Inferior parietal cortex (tissue), 1 donor: ENCODE data around the gene DNAH17.

Experiments used
- DNase-seq: peaks from one replicate; pipeline ENCODE4 v3.0.0-alpha.2; 2016; ENCODE audit errors: extremely low spot score

The DNAH17 gene

DNA sequence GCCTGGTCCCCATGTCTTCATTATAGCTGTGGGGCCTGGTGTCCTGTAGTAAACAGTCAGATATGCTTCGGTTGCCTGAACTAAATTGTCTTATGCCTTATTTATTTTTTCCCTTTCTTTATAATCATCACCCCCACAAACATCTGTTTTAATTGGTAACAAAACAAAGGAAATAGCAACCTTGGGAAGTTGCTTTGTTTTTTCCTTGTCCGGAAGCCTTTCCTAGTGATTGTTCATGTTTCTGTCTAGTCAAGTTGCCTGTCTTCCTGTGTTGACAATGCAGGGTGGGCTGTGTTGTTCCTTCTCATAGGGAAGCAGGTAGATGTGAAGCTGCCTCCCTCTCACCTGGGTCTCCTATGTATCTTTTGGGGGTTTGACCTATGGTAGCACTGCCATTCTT is 182.0 kb downstream of the DNAH17 start:
- DNase-seq = no peak

DNA sequence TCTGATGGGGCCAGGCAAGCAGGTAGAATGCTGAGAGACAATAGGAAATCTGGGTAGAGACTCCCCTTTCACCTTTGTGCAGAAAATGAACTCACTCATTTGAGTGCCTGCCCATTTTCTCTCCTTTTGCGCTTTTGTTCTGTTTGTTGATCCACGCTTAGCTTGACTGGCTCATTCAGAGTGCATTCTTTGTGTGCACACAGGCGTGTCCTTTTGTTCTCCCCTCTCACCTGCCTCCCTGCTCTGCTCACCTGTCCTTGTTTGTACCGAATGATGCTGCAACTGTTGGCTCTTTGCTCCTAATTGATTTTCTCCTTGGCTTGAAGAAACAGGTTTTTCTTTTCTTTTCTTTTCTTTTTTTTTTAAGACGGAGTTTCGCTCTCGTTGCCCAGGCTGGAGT is 183.0 kb downstream of the DNAH17 start:
- DNase-seq = no peak

GRCh38 chr17:78393575-78393974 is 183.6 kb downstream of the DNAH17 start:
- no peak for DNase-seq

DNA sequence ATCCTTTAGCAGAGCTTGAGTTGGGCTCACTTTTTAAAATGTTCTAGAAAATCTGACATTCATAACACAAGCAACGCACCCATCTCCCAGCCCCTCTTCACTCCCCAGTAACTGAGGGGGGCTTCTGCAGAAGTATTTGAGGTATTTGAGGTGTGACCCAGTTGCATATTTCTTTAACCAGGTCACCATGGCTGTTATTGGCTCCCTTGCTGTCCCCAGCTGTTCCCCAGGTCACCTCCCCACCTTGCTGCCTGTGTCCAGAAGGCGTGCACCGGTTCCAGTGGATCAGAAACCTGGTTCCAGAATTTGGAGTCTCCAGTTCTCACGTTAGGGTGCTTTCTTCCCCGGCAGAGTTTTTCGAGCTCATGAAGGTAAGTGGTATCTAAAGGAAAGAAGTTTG is 184.9 kb downstream of the DNAH17 start:
- DNase-seq = no peak

GRCh38 chr17:78391843-78392242 is 185.4 kb downstream of the DNAH17 start:
- no peak for DNase-seq

DNA sequence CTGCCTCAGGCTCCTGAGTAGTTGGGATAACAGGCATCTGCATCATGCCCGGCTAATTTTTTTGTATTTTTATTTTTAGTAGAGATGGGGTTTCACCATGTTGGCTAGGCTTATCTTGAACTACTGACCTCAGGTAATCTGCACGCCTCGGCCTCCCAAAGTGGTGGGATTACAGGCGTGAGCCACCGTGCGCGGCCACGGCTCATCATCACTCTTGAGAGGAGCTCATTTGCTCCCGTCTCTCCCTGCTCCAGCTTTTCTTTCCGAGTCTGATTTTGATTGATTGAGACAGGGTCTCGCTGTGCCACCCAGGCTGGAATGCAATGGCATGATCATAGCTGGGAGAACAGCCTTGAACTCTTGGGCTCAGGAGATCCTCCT is 186.2 kb downstream of the DNAH17 start:
- DNase-seq = no peak

DNA sequence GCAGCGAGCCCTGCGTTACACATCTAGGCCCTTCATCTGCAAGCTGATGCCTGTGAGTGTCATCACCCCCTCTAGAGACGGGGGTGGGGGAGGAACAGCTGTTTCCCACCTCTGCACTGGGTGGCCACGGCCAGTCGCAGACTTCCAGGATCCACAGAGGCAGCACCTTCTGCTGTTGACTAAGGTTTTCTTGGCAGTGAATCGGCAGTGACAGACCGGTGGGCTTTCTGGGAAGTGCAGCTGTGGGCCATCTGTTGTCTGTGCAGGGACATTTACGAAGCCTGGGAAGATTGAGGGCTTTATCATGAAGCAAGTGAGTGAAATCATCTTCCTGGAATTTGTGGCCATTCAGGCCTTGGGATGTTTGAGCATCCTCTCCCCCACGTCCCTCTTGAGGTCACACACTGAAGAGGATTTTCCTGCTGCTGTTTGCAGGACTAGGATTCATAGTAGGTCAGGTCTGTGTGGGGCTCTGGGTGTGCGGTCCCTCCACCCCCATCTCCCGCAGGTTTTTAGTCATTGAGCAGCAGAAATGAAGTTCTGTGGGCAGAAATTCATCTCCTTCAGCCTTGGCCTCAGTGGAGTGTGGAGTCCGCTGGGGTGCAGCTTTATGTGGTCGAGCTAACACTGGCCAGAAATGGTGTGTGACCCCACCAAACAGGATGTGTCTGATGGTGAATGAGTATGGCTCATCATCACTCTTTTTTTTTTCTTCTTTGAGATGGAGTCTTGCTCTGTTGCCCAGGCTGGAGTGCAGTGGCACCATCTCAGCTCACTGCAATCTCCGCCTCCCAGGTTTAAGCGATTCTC is 186.8 kb downstream of the DNAH17 start:
- DNase-seq = no peak

DNA sequence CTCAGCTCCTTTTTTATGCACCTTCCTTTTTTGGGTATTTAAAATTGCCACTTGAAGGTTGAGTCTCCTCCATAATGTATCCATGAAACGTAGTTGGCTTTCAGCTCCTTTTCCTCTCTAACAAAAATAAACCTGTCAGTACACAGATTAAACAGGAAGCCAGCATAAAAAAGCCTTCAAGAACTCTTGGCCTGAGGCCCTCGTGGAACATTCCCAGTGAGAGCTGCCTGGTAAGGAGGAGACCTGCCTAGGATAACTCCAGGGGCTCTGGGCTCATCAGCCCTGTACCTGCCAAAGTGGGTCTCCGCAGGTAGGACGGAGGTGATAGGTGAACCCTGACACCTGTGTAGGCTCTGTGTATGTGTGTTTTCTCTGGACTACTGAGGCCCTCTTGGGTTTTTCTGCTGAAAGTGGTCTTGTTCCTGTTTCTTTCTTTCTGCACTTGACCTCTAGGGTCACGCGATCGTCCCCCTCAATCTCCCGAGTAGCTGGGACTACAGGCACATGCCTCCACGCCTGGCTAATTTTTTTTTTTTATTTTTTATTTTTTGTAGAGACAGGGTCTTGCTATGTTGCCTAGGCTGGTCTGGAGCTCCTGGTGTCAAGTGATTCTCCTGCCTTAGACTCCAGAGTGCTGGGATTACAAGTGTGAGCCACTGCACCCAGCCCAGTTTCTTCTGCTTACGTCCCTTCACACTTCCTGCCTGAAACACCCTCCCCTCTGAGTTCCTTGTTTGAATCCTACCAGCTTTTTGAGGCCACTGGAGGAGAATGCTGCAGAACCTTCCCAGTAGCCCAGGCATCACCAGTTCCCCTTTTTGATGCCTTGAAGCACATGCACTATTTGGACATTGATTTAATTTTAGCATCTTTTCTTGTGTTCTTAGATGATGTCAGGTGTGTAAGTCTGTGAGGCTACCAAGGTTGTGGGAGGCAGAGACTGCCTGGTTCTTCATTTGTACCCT is 188.9 kb downstream of the DNAH17 start:
- no peak for DNase-seq

DNA sequence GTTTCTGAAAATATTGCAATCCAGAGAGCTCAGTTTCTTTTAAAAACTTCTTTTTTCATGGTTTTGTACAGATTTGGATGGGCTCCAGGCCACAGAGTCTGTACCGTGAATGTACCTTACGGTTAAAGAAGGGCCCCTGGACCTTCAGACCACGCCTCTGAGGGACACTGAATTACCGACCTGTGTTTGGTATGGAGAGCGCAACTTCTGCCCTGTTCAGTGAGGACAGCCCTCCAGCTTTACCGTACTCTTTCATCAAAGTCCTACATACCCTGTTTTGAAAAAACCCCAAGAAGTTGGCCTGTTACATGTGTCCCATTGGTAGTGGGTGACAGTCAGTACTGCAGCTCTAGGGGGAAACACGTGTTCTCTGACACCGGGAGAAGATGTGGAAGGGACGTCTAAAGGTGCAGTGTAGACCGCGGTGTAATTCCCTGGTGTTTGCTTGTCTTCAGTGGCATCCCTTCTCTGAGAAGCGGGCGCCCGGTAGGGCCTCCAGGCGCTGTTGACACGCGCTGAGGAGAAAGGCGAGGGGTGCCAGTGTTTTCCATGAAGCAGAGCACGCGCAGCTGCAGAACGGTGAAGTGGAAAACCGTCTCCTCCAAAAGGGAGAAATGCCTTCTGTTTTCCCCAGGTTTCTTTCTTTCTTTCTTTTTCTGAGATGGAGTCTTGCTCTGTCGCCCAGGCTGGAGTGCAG is 192.6 kb downstream of the DNAH17 start:
- no peak for DNase-seq

GRCh38 chr17:78383725-78384471 is 193.3 kb downstream of the DNAH17 start:
- DNase-seq = no peak

DNA sequence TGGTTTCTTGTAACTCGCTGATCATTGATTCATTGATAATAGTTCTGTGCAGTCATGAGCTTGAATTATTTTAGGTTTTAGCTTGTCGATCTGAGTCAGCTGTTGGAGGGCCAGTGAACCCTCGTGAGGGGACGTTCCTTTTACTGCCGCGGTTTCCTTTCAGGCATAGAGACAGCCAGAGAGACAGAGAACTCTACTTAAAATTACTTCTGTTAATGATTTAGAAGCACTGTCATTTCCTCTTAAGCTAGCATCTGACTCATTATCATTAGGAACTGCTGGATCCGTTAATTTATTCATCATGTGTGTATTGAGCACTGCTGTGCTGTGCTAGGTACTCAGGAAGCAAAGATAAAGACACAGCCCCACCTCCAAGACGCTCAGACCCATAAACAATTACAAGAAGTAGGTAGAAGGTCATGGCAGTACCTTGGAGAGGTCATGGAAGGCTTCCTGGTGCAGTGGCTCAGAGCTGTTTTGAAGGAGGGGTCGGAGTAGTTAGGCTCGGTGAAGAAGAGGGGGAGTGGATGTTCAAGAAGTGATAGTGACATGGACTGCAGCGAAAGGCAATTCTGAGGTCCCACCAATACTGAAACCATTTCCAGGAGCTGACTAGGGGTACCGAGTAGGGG is 195.5 kb downstream of the DNAH17 start:
- DNase-seq = no peak

GRCh38 chr17:78380370-78380769 is 196.8 kb downstream of the DNAH17 start:
- no peak for DNase-seq

GRCh38 chr17:78379131-78379491 is 198.1 kb downstream of the DNAH17 start:
- DNase-seq = no peak

DNA sequence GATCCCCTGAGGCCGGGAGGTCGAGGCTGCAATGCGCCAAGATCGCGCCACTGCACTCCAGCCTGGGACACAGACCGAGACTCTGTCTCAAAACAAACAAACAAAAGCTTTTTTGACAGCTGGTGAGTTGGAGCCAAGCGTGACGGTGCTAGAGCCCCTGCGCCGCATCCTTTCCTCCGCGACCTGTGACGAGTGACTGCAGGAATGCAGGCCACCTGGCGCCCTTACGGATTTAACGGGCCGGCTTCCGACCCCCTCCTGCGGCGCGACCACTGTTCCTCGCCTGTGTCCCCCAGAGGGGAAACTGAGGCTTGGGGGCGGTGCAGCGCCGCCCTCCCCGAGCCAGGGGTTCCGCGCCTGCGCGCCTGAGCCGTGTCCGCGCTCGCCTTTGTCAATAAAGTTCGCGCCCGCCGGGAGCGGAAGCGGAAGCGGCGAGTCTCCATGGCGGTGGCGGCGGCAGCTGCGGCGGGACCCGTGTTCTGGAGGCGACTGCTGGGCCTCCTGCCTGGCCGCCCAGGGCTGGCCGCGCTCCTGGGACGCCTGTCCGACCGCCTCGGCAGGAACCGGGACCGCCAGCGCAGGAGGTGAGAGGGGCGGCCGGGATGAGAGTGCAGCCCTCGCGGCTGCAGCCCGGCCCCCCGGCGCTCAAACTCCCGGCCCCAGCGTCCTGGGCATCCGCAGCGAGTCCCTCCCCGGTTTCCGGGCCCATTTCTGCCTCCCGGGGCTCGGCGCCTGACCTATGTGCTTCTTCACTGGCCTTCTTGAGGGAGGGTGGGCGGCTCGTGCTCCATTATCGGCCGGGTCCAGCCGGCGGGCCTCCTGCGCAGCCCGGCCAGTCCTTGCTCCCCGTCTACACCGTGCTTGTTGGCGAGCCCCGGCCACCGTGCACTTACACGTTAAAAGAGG is 198.7 kb downstream of the DNAH17 start, which contains the start of gene PGS1:
Gene PGS1 (plus strand): TSS at position 425 of the 906 bp plus-strand sequence. CDS start 17 bp downstream, at position 442.
- DNase-seq = peak; percentile 88

DNA sequence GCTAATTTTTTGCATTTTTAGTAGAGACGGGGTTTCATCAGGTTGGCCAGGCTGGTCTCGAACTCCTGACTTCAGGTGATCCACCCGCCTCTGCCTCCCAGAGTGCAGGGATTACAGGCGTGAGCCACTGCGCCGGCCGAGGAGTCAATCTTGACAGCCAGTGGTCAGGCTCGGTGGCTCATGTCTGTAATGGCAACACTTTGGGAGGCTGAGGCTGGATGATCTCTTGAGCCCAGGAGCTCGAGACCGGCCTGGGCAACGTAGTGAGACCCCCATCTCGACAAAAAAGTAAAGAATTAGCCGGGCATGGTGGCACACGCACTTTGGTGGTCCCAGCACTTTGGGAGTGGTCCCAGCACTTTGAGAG is 199.4 kb downstream of the DNAH17 start:
- no peak for DNase-seq

GRCh38 chr17:78376161-78376560 is 201.0 kb downstream of the DNAH17 start:
- no peak for DNase-seq

GRCh38 chr17:78375401-78376151 is 201.6 kb downstream of the DNAH17 start:
- DNase-seq = no peak

DNA sequence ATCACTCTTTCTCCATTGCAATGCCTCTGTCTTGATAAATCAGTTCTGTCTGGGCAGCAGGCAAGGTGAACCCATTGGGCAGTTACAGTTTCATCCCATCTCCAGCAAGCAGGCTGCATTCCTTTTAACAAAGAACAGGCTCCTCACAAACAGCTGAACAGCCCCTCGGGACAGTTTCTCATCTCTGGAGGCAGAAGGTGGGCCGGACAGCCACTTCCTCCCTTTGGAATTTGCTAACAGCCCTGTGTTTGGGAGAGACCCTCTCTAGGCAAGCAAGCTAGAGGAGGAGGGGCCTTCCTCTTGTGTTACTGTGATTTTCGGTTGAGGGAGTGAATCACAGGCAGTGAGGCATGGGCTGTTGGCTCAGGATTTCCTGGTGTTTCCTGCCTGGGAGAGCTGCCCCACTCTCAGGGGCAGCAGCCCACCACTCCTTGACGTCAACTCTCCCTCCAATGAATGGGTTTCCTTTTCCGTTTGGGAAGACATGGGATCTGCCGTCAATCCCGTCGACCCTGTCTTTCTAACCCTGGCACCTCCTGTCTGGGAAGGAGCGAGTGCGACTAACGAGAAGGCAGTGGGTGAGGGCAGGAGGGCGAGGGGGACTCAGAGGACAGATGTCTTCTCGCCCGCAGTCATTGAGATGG is 202.4 kb downstream of the DNAH17 start:
- DNase-seq = no peak

DNA sequence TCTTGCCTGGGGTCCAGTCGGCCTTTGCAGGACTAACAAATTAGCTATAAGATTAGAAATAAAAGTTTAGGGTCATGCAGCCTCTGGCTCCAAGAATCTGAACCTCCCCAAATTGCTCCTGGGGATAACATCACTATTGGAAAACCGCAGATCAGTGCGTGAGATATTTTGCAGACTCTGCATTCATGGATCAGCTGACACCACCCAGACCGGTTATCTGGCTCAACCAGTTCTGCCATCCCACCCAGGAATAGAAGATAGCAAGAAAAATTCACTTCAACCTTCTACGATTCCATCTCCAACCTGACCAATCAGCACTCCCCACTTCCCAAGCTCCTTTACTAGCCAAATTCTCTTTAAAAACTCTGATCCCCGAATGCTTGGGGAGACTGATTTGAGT is 203.0 kb downstream of the DNAH17 start:
- no peak for DNase-seq
